ENCODE measurements around the gene PRKCE. TPM values are rescaled to one million over a fixed set of nuclear protein-coding genes. Genes with fewer than 3 reads are reported as not detected.

The PRKCE gene
- total RNA-seq, 1 donor from 2014 or later: 11.7 TPM

- no peaks in the 10 kb centered on the region for H3K36me3 Mint-ChIP-seq (ENCODE audit: low read depth)
- H3K9me3 Mint-ChIP-seq: no peaks in the 10 kb centered on the region
- H3K4me3 Mint-ChIP-seq: no peak overlapping the region
- H3K27ac Mint-ChIP-seq: no peak overlapping the region
- DNase-seq (ENCODE audit: low spot score): no peak
- peaks cover 12% of the 10 kb centered on the region for H3K4me1 Mint-ChIP-seq (ENCODE audit: low read depth)
- no peaks in the 10 kb centered on the region for H3K27me3 Mint-ChIP-seq (ENCODE audit: insufficient read depth)
- intact Hi-C loops (cut with micrococcal nuclease): no loop called here
These were observed 267.1 kb downstream of the PRKCE start for GRCh38 chr2:45918463-45919159.

- intact Hi-C loops (cut with micrococcal nuclease): no loop called here
- Mint-ChIP-seq H3K4me1 (ENCODE audit: low read depth) (peaks cover 12% of the 10 kb centered on the region), H3K9me3 (no peaks in the 10 kb centered on the region), H3K27me3 (ENCODE audit: insufficient read depth) (no peaks in the 10 kb centered on the region), H3K27ac (peak overlapping the region; percentile 10), H3K36me3 (ENCODE audit: low read depth) (no peaks in the 10 kb centered on the region), H3K4me3 (no peak overlapping the region)
- DNase-seq (ENCODE audit: low spot score): no peak
These were observed 267.7 kb downstream of the PRKCE start for GRCh38 chr2:45919160-45919650.

GRCh38 chr2:45919711-45920111 is 268.2 kb downstream of the PRKCE start:
- Mint-ChIP-seq H3K4me3 (no peak overlapping the region), H3K27ac (no peak overlapping the region), H3K27me3 (ENCODE audit: insufficient read depth) (no peaks in the 10 kb centered on the region), H3K4me1 (ENCODE audit: low read depth) (peaks cover 12% of the 10 kb centered on the region), H3K9me3 (no peaks in the 10 kb centered on the region), H3K36me3 (ENCODE audit: low read depth) (no peaks in the 10 kb centered on the region)
- DNase-seq (ENCODE audit: low spot score): no peak
- intact Hi-C loops (cut with micrococcal nuclease): no loop called here

GRCh38 chr2:45921921-45922320 is 270.4 kb downstream of the PRKCE start:
- Mint-ChIP-seq H3K9me3 (no peaks in the 10 kb centered on the region), H3K36me3 (ENCODE audit: low read depth) (no peaks in the 10 kb centered on the region), H3K27me3 (ENCODE audit: insufficient read depth) (no peaks in the 10 kb centered on the region), H3K27ac (no peak overlapping the region), H3K4me1 (ENCODE audit: low read depth) (peaks cover 12% of the 10 kb centered on the region), H3K4me3 (no peak overlapping the region)
- intact Hi-C loops (cut with micrococcal nuclease): no loop called here
- no peak for DNase-seq (ENCODE audit: low spot score)

- Mint-ChIP-seq H3K36me3 (ENCODE audit: low read depth) (no peaks in the 10 kb centered on the region), H3K9me3 (no peaks in the 10 kb centered on the region), H3K4me3 (no peak overlapping the region), H3K27me3 (ENCODE audit: insufficient read depth) (no peaks in the 10 kb centered on the region), H3K4me1 (ENCODE audit: low read depth) (peaks cover 12% of the 10 kb centered on the region), H3K27ac (no peak overlapping the region)
- no peak for DNase-seq (ENCODE audit: low spot score)
- intact Hi-C loops (cut with micrococcal nuclease): no loop called here
These were observed 271.1 kb downstream of the PRKCE start for GRCh38 chr2:45922577-45922988.

- Mint-ChIP-seq H3K4me1 (ENCODE audit: low read depth) (peaks cover 12% of the 10 kb centered on the region), H3K9me3 (no peaks in the 10 kb centered on the region), H3K27me3 (ENCODE audit: insufficient read depth) (no peaks in the 10 kb centered on the region), H3K27ac (no peak overlapping the region), H3K4me3 (no peak overlapping the region), H3K36me3 (ENCODE audit: low read depth) (no peaks in the 10 kb centered on the region)
- no peak for DNase-seq (ENCODE audit: low spot score)
- intact Hi-C loops (cut with micrococcal nuclease): no loop called here
These were observed 272.2 kb downstream of the PRKCE start for GRCh38 chr2:45923701-45924100.

- intact Hi-C loops (cut with micrococcal nuclease): no loop called here
- DNase-seq (ENCODE audit: low spot score): no peak
- Mint-ChIP-seq H3K27ac (no peak overlapping the region), H3K4me1 (ENCODE audit: low read depth) (no peaks in the 10 kb centered on the region), H3K27me3 (ENCODE audit: insufficient read depth) (no peaks in the 10 kb centered on the region), H3K36me3 (ENCODE audit: low read depth) (no peaks in the 10 kb centered on the region), H3K9me3 (no peaks in the 10 kb centered on the region), H3K4me3 (no peak overlapping the region)
These were observed 273.6 kb downstream of the PRKCE start for GRCh38 chr2:45925026-45925425.

- H3K36me3 Mint-ChIP-seq (ENCODE audit: low read depth): no peaks in the 10 kb centered on the region
- intact Hi-C loops (cut with micrococcal nuclease): no loop called here
- H3K4me3 Mint-ChIP-seq: no peak overlapping the region
- no peaks in the 10 kb centered on the region for H3K9me3 Mint-ChIP-seq
- no peaks in the 10 kb centered on the region for H3K4me1 Mint-ChIP-seq (ENCODE audit: low read depth)
- no peak overlapping the region for H3K27ac Mint-ChIP-seq
- no peaks in the 10 kb centered on the region for H3K27me3 Mint-ChIP-seq (ENCODE audit: insufficient read depth)
- no peak for DNase-seq (ENCODE audit: low spot score)
These were observed 274.3 kb downstream of the PRKCE start for GRCh38 chr2:45925636-45926366.

GRCh38 chr2:45928946-45929345 is 277.5 kb downstream of the PRKCE start:
- Mint-ChIP-seq H3K27me3 (ENCODE audit: insufficient read depth) (no peaks in the 10 kb centered on the region), H3K36me3 (ENCODE audit: low read depth) (no peaks in the 10 kb centered on the region), H3K4me3 (no peak overlapping the region), H3K27ac (no peak overlapping the region), H3K4me1 (ENCODE audit: low read depth) (no peaks in the 10 kb centered on the region), H3K9me3 (no peaks in the 10 kb centered on the region)
- no peak for DNase-seq (ENCODE audit: low spot score)
- intact Hi-C loops (cut with micrococcal nuclease): no loop called here

GRCh38 chr2:45929674-45930395 is 278.4 kb downstream of the PRKCE start:
- Mint-ChIP-seq H3K9me3 (no peaks in the 10 kb centered on the region), H3K27me3 (ENCODE audit: insufficient read depth) (no peaks in the 10 kb centered on the region), H3K27ac (no peak overlapping the region), H3K4me3 (no peak overlapping the region), H3K36me3 (ENCODE audit: low read depth) (no peaks in the 10 kb centered on the region), H3K4me1 (ENCODE audit: low read depth) (no peaks in the 10 kb centered on the region)
- no peak for DNase-seq (ENCODE audit: low spot score)
- intact Hi-C loops (cut with micrococcal nuclease): no loop called here

GRCh38 chr2:45930396-45930792 is 278.9 kb downstream of the PRKCE start:
- no peak for DNase-seq (ENCODE audit: low spot score)
- Mint-ChIP-seq H3K9me3 (no peaks in the 10 kb centered on the region), H3K27me3 (ENCODE audit: insufficient read depth) (no peaks in the 10 kb centered on the region), H3K36me3 (ENCODE audit: low read depth) (no peaks in the 10 kb centered on the region), H3K4me3 (no peak overlapping the region), H3K27ac (no peak overlapping the region), H3K4me1 (ENCODE audit: low read depth) (no peaks in the 10 kb centered on the region)
- intact Hi-C loops (cut with micrococcal nuclease): no loop called here

- H3K4me1 Mint-ChIP-seq (ENCODE audit: low read depth): peaks cover 4% of the 10 kb centered on the region
- H3K27ac Mint-ChIP-seq: no peak overlapping the region
- H3K27me3 Mint-ChIP-seq (ENCODE audit: insufficient read depth): no peaks in the 10 kb centered on the region
These were observed 281.0 kb downstream of the PRKCE start for GRCh38 chr2:45932278-45932975.

More at GRCh38 chr2:45932278-45932975, 281.0 kb downstream of the PRKCE start:
- Mint-ChIP-seq H3K36me3 (ENCODE audit: low read depth) (no peaks in the 10 kb centered on the region), H3K9me3 (no peaks in the 10 kb centered on the region), H3K4me3 (no peak overlapping the region)
- no peak for DNase-seq (ENCODE audit: low spot score)
- intact Hi-C loops (cut with micrococcal nuclease): no loop called here

Data from activated T-helper 1 cell treated with anti-CD3 and anti-CD28 coated beads, Interleukin-12 subunit alpha, Interleukin-12 subunit beta, Interleukin-2, Interleukin-4 antibody, amounts not matched to agents 30 ng/mL and 10 ng/mL and 1 ng/mL, durations not matched to agents 14 hours and 24 hours and 36 hours (primary cell).